GM19238 (cell line): ENCODE results near the gene C16orf54.
"Not testable (repeated sequence)": the region's sequence is repeated elsewhere in the genome, so short reads cannot be mapped to it uniquely, and the experiment has no call there.

Experiments used
- DNase-seq: peaks from one replicate; pipeline ENCODE4 v3.0.0; 2011; ENCODE audit warnings: low spot score; ENCODE audit not compliant: insufficient read length

C16orf54 gene

GRCh38 chr16:29740630-29741015 is 5.2 kb downstream of the C16orf54 start:
- DNase-seq: not testable (repeated sequence)

GRCh38 chr16:29739927-29740629 is 5.7 kb downstream of the C16orf54 start:
- DNase-seq: not testable (repeated sequence)

GRCh38 chr16:29738514-29738913 is 7.3 kb downstream of the C16orf54 start:
- peak; percentile 45 for DNase-seq

- no peak for DNase-seq
Measured at GRCh38 chr16:29737713-29738112, 8.1 kb downstream of the C16orf54 start.

- no peak for DNase-seq
Measured at GRCh38 chr16:29736764-29737163, 9.0 kb downstream of the C16orf54 start.

- DNase-seq: no peak
Measured at GRCh38 chr16:29736112-29736511, 9.7 kb downstream of the C16orf54 start.

GRCh38 chr16:29734786-29735185 is 11.0 kb downstream of the C16orf54 start:
- no peak for DNase-seq

- not testable (repeated sequence) for DNase-seq
Measured at GRCh38 chr16:29731768-29732601, 13.8 kb downstream of the C16orf54 start.

GRCh38 chr16:29730649-29731048 is 15.1 kb downstream of the C16orf54 start:
- no peak for DNase-seq

GRCh38 chr16:29729116-29729521 is 16.7 kb downstream of the C16orf54 start:
- no peak for DNase-seq

- DNase-seq: no peak
Measured at GRCh38 chr16:29727452-29727851, 18.3 kb downstream of the C16orf54 start.

GRCh38 chr16:29726845-29727377 is 18.9 kb downstream of the C16orf54 start:
- DNase-seq: no peak

GRCh38 chr16:29721167-29721879 is 24.5 kb downstream of the C16orf54 start:
- not testable (repeated sequence) for DNase-seq

GRCh38 chr16:29720703-29721102 is 25.1 kb downstream of the C16orf54 start:
- DNase-seq: no peak

GRCh38 chr16:29719063-29719462 is 26.7 kb downstream of the C16orf54 start:
- DNase-seq: no peak

- no peak for DNase-seq
Measured at GRCh38 chr16:29717113-29717512, 28.7 kb downstream of the C16orf54 start.

- no peak for DNase-seq
Measured at GRCh38 chr16:29714972-29715371, 30.8 kb downstream of the C16orf54 start.

- no peak for DNase-seq
Measured at GRCh38 chr16:29714396-29714795, 31.4 kb downstream of the C16orf54 start.

- no peak for DNase-seq
Measured at GRCh38 chr16:29712809-29713208, 33.0 kb downstream of the C16orf54 start.

GRCh38 chr16:29710227-29711219 is 35.3 kb downstream of the C16orf54 start:
- no peak for DNase-seq
